ENCODE results near the gene C2.

The C2 gene

DNA sequence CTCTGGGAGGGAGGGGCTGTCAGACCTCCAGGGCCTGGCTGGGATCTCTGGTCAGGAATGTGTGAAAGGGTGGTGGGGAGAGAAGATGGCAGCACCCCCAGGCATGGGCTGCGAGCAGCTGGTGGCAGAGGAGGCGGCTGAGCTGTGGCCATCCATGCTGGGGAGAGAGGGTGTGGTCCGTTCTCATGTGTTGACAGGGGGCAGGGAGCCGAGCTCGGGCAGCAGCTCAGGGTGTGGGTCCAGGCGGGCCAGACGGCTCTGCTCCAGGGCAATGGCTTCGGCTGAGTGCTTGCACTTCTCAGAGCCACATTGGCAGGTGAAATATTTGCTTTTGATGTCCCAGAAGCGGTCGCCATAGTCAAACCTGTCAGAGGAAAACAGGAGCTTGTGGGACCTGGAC lies 47.6 kb upstream of the C2 start:
- no peak for TF ChIP-seq CTCF (IDR thresholded peaks at IDR 0.05)
- H3K9ac ChIP-seq, result no peak overlapping the region
- H3K4me1 ChIP-seq, result no peaks in the 10 kb centered on the region
- H3K27me3 ChIP-seq (ENCODE audit: control insufficient read depth, insufficient read depth, low read length), result no peaks in the 10 kb centered on the region
- H3K4me3 ChIP-seq (ENCODE audit: low read depth, low read length), result no peak overlapping the region
- no peak overlapping the region for H3K27ac ChIP-seq
- H2AFZ ChIP-seq, result no peak overlapping the region
- H3K4me2 ChIP-seq (ENCODE audit: low read length), result no peak overlapping the region
- H3K79me2 ChIP-seq, result no peaks in the 10 kb centered on the region
- no peaks in the 10 kb centered on the region for H3K9me3 ChIP-seq (ENCODE audit: control insufficient read depth, low read length)
- no peaks in the 10 kb centered on the region for H3K36me3 ChIP-seq (ENCODE audit: control insufficient read depth, insufficient read depth, low read length)

DNA sequence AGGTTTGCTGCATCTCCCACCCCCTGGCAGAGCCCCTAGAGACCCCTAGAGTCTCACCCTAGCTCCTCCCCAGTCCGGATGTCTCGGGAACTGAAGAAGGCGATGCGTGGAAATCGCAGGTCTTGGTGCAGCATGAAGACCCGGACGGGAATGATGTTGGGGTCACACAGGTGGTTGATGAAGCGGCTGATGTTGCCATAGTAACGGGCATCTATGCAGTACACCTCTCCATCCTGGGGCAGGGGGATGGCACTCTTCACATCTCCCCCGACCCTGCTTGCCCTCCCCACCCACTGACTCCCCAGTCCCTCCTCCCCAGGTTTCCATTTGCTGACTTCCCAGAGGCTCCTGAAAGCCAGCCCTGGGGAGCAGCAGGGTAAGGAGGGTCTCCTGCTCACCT lies 46.9 kb upstream of the C2 start:
- no peak for TF ChIP-seq CTCF (IDR thresholded peaks at IDR 0.05)
- no peaks in the 10 kb centered on the region for H3K36me3 ChIP-seq (ENCODE audit: control insufficient read depth, insufficient read depth, low read length)
- H3K4me2 ChIP-seq (ENCODE audit: low read length), result no peak overlapping the region

DNA sequence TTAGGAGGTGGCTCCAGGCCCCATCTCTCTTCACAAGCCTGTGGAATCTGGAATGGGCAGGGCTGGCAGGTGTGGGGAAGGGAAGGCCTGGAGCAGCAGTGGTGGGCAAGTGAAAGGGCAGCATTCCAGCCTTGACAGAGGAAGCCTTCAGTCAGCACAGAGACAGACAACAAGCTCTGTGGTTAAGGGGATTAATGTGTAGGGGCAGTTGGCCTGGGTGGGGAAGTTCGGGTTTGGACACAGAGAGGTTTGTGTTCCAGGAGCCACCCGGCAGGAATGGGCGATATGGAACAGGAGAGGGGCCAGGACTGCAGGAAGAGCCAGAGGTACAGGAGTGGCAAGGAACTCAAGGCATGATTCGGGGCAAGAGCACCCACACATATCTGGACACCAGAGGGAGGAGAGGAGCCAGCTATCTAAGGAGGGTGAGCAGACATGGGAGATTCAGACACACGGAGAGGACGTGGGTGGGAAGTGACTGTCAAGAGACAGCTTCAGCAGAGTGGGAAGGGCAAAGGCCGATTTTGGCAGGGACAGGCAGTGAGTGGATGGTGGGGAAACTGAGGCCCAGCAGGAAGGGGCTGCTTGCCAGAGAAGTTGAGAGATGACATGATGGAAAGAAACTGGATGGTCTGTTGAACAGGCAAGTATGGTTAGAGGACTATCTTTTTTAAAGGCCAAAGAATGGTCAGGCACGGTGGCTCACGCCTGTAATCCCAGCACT lies 46.2 kb upstream of the C2 start:
- Histone ChIP-seq H3K9ac (no peak overlapping the region), H3K36me3 (ENCODE audit: control insufficient read depth, insufficient read depth, low read length) (no peaks in the 10 kb centered on the region)

More for the DNA sequence above, 46.9 kb upstream of the C2 start:
- Histone ChIP-seq H3K27ac (no peak overlapping the region), H3K27me3 (ENCODE audit: control insufficient read depth, insufficient read depth, low read length) (no peaks in the 10 kb centered on the region), H3K79me2 (no peaks in the 10 kb centered on the region), H2AFZ (no peak overlapping the region), H3K9ac (no peak overlapping the region), H3K4me3 (ENCODE audit: low read depth, low read length) (no peak overlapping the region), H3K9me3 (ENCODE audit: control insufficient read depth, low read length) (no peaks in the 10 kb centered on the region), H3K4me1 (no peaks in the 10 kb centered on the region)

DNA sequence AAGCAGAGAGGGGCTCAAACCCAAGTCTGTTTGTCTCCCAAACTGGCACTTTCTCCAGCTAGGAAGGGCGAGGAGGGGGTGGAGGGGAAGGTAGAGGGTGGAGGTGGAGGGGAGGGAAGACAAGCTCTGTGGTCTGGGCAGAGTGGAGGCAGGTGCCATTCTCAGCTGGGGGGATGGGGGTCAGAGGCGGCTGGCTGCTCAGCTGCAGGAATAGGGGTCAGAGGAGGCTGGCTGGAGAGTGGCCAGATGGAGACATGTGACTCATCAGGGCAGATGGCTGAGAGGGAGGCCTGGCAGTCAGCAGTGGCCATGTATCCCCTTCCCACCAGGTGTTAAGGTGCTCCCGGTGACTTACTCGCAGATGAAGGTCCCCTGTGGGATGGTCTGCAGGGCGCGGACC lies 45.2 kb upstream of the C2 start:
- no peaks in the 10 kb centered on the region for H3K27me3 ChIP-seq (ENCODE audit: control insufficient read depth, insufficient read depth, low read length)
- no peak overlapping the region for H3K27ac ChIP-seq
- H3K4me2 ChIP-seq (ENCODE audit: low read length), result no peak overlapping the region
- no peak overlapping the region for H3K9ac ChIP-seq
- no peaks in the 10 kb centered on the region for H3K79me2 ChIP-seq
- no peak overlapping the region for H3K4me3 ChIP-seq (ENCODE audit: low read depth, low read length)
- no peaks in the 10 kb centered on the region for H3K9me3 ChIP-seq (ENCODE audit: control insufficient read depth, low read length)
- no peak for TF ChIP-seq CTCF (IDR thresholded peaks at IDR 0.05)
- H3K4me1 ChIP-seq, result no peaks in the 10 kb centered on the region
- no peak overlapping the region for H2AFZ ChIP-seq
- H3K36me3 ChIP-seq (ENCODE audit: control insufficient read depth, insufficient read depth, low read length), result no peaks in the 10 kb centered on the region

More for the DNA sequence above, 46.2 kb upstream of the C2 start:
- Histone ChIP-seq H3K4me2 (ENCODE audit: low read length) (no peak overlapping the region), H3K79me2 (no peaks in the 10 kb centered on the region), H2AFZ (no peak overlapping the region), H3K4me1 (no peaks in the 10 kb centered on the region), H3K9me3 (ENCODE audit: control insufficient read depth, low read length) (no peaks in the 10 kb centered on the region), H3K27ac (no peak overlapping the region), H3K4me3 (ENCODE audit: low read depth, low read length) (no peak overlapping the region), H3K27me3 (ENCODE audit: control insufficient read depth, insufficient read depth, low read length) (no peaks in the 10 kb centered on the region)
- TF ChIP-seq CTCF (IDR thresholded peaks at IDR 0.05), result no peak

- Histone ChIP-seq H3K4me1 (no peaks in the 10 kb centered on the region), H3K36me3 (ENCODE audit: control insufficient read depth, insufficient read depth, low read length) (no peaks in the 10 kb centered on the region), H3K4me2 (ENCODE audit: low read length) (no peak overlapping the region), H3K9ac (no peak overlapping the region), H3K4me3 (ENCODE audit: low read depth, low read length) (no peak overlapping the region), H3K79me2 (no peaks in the 10 kb centered on the region), H2AFZ (no peak overlapping the region), H3K27me3 (ENCODE audit: control insufficient read depth, insufficient read depth, low read length) (no peaks in the 10 kb centered on the region), H3K9me3 (ENCODE audit: control insufficient read depth, low read length) (no peaks in the 10 kb centered on the region), H3K27ac (no peak overlapping the region)
- TF ChIP-seq CTCF (IDR thresholded peaks at IDR 0.05), result no peak
Measured at GRCh38 chr6:31883676-31884075, 43.8 kb upstream of the C2 start.

Data from parathyroid adenoma (tissue), 2 donors.